ENCODE data around the gene RNF223. TPM values are rescaled to one million over a fixed set of nuclear protein-coding genes. Genes with fewer than 3 reads are reported as not detected.

RNF223 gene
- not detected for polyA plus RNA-seq (2013, experiment 1 of 2; ENCODE audit: insufficient read length)
- polyA plus RNA-seq (2013, experiment 2 of 2; ENCODE audit: insufficient read length), result not detected

- no peak for DNase-seq
Measured at GRCh38 chr1:1073743-1074587, at the start of gene RNF223. RNF223 (minus strand) TSS chr1:1074306; CDS start chr1:1072566, 1,740 bp downstream.

- DNase-seq, result no peak
Measured at GRCh38 chr1:1122981-1123480, 48.9 kb upstream of the RNF223 start.

GRCh38 chr1:1122078-1122811 lies 48.1 kb upstream of the RNF223 start:
- peak; percentile 61 for DNase-seq

- DNase-seq, result no peak
Measured at GRCh38 chr1:1121611-1122077, 47.5 kb upstream of the RNF223 start.

GRCh38 chr1:1120866-1121591 lies 46.9 kb upstream of the RNF223 start:
- no peak for DNase-seq

GRCh38 chr1:1120096-1120495 lies 46.0 kb upstream of the RNF223 start:
- no peak for DNase-seq

GRCh38 chr1:1119272-1119890 lies 45.3 kb upstream of the RNF223 start:
- no peak for DNase-seq

GRCh38 chr1:1118876-1119220 lies 44.7 kb upstream of the RNF223 start:
- DNase-seq, result no peak

GRCh38 chr1:1118011-1118875 lies 44.1 kb upstream of the RNF223 start:
- DNase-seq, result no peak

- DNase-seq, result no peak
Measured at GRCh38 chr1:1117469-1117831, 43.3 kb upstream of the RNF223 start.

GRCh38 chr1:1116701-1117468 lies 42.8 kb upstream of the RNF223 start:
- no peak for DNase-seq

GRCh38 chr1:1115786-1116700 lies 41.9 kb upstream of the RNF223 start, which contains the start of gene C1orf159:
C1orf159 (minus strand) TSS chr1:1116089; CDS start chr1:1091543, 24,546 bp downstream.
- DNase-seq, result peak; percentile 98

- DNase-seq, result no peak
Measured at GRCh38 chr1:1115136-1115785, 41.2 kb upstream of the RNF223 start.

- no peak for DNase-seq
Measured at GRCh38 chr1:1114431-1114830, 40.3 kb upstream of the RNF223 start.

GRCh38 chr1:1112237-1112985 lies 38.3 kb upstream of the RNF223 start:
- no peak for DNase-seq

- no peak for DNase-seq
Measured at GRCh38 chr1:1111516-1112236, 37.6 kb upstream of the RNF223 start.

- no peak for DNase-seq
Measured at GRCh38 chr1:1110561-1110971, 36.5 kb upstream of the RNF223 start.

Data from fibroblast of skin of abdomen (primary cell).